GM18519 (cell line): Measurements from ENCODE around the gene GPC3.

ENCODE experiments used
- ATAC-seq: cut with Tn5 transposase; IDR thresholded peaks from one replicate; pipeline ENCODE4 v1.9.1; 2021; ENCODE audit warnings: mild to moderate bottlenecking, moderate library complexity; ENCODE audit not compliant: unreplicated experiment, low FRiP score

The GPC3 gene

GRCh38 chrX:133852837-133853356 lies 132.5 kb downstream of the GPC3 start:
- ATAC-seq: no peak

GRCh38 chrX:133852401-133852800 lies 133.0 kb downstream of the GPC3 start:
- ATAC-seq: no peak

DNA sequence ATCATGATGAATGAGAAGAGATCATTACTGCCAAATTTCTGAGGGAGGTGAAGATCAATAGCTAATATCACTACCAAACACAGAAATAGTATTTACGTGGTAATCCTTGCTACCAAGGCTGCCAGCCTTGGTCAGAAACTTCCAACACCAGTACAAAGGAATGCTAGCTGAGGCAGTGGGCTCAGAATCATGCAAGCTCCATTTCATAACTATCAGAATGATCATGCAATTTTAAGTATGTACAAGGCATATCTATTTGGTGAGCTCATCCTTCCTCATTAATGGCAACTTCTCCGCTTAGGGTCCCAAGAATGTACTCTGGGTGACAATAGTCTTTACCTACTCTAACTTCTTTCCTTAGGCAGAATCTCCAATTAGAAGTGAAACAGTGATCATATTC lies 135.0 kb downstream of the GPC3 start:
- no peak for ATAC-seq

GRCh38 chrX:133849676-133850075 lies 135.7 kb downstream of the GPC3 start:
- no peak for ATAC-seq

DNA sequence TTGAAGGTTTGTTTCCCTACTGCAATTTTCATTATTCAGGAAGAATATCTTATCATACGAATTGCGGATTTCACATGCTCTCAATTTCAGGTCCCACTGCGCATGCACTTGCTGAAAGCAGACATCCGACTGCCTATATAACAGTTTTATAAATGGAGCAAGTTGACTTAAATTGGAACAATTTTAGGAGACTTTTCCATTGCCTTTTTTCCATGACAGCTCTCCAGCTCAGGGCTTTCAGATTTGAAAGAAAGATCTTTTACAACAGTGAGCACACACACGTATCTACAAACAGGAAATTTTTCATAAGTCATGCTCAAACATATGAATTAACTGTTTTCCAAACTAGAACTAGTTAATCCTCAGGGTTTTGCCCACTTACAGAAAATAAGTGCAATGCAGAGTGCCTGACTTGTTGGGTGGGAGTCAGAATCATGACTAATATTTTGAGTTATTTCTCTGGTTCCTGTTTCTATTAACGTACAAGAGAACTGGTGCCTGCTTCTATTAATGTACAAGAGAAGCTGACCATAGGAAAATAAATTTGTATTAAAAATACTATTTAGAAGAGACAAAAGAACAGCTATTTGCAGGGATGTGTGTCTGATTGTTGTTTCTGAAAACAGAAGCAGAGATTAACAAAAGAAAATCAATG lies 137.9 kb downstream of the GPC3 start:
- no peak for ATAC-seq

GRCh38 chrX:133846311-133846710 lies 139.1 kb downstream of the GPC3 start:
- no peak for ATAC-seq

DNA sequence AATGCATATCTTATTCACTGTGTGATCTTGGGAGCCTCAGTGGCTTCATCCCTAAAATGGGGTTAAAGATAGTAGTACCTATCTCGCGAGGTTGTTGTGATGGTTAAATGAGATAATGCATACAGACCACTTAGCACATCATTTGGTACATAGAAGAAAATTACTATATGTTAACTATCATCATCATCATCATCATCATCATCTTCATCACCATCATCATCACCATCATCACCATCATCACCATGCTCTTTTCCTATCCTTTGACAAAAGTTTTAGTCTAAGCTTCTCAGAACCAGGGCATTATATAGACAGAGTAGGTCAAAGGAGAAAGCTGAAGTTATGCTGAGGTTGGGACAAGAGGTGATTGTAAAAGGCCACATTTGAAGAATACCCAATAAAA lies 145.0 kb downstream of the GPC3 start:
- no peak for ATAC-seq

- no peak for ATAC-seq
Measured at GRCh38 chrX:133838761-133839676, 146.4 kb downstream of the GPC3 start.

GRCh38 chrX:133837091-133837490 lies 148.3 kb downstream of the GPC3 start:
- ATAC-seq: no peak

GRCh38 chrX:133836561-133836960 lies 148.8 kb downstream of the GPC3 start:
- no peak for ATAC-seq

DNA sequence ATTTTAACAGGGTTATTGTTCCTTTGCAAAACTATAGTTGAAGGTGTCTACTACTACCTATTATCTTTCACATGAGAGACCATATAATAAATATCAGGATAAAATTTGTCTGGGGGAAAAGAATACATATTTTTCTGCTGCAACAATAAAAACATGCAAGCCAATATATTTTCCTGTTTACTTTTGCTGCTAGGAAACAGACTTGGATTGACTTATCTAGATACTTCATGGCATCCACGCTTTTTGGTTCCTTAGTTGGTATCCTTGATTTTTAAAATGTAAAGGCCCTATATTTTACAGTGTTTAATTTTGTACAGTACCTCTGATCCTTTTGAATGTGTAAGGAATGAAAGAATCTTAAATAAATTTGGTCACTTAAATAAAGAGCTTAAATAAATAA lies 150.6 kb downstream of the GPC3 start:
- ATAC-seq: no peak

- no peak for ATAC-seq
Measured at GRCh38 chrX:133819546-133819945, 165.8 kb downstream of the GPC3 start.

GRCh38 chrX:133818019-133818418 lies 167.4 kb downstream of the GPC3 start:
- no peak for ATAC-seq

DNA sequence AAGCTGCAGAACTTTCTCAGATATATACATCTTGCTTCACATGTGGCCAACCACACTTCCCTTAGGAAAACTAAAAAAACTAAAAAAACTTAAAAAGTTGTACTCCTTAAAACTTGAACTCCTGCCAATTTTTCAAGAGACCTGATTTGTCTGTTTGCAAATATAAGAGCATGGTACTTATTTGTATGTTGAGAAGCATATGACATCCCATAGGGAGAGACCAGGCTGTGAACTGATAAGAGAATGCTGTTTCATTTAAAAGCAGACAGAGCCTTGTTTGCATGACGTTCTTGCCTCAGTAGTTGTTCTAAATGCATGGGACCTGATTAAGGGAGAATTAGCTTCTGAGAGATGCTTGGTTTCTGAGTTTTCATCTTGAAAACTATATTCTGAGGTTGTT lies 169.9 kb downstream of the GPC3 start:
- no peak for ATAC-seq

- ATAC-seq: no peak
Measured at GRCh38 chrX:133813971-133814370, 171.4 kb downstream of the GPC3 start.

- no peak for ATAC-seq
Measured at GRCh38 chrX:133812402-133812801, 173.0 kb downstream of the GPC3 start.

- no peak for ATAC-seq
Measured at GRCh38 chrX:133810925-133811324, 174.5 kb downstream of the GPC3 start.

- no peak for ATAC-seq
Measured at GRCh38 chrX:133804072-133804471, 181.3 kb downstream of the GPC3 start.

DNA sequence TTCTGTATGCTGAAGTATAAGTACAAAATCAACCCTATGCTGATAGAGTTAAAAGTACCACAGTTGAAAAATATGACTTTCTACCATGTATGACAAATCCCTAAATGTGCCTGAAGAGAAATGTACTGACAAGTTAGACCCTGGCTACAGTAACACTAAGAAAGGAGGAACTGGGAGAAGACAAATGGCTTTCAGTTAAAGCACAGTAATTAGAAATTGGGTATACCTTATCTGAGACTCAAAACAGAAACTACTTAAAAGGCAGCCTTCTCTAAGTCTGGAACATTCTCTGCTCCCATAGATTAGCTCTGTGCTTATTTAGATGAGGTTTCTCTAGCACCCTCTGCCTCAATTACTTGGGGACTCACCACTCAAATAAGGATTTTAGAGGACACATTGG lies 189.1 kb downstream of the GPC3 start:
- no peak for ATAC-seq

DNA sequence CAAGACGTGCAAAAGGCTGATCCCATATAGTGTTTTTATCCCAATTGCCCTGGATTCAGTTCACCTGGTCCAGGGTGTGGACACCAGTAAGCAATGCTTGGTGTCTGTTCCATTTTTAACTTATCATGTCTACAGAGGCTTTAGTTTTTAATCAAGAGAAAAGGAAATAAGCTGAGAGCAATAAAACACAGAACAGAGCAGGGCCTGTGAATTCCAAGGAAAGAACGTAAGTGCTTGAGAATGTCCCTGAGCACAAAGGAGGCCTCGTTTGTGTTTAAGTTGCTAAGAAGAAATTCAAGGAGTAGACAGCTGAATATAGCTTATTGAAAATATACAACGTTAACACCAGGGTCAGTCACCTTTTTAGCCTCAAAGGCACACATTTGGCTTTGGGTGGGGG lies 191.3 kb downstream of the GPC3 start:
- ATAC-seq: no peak

DNA sequence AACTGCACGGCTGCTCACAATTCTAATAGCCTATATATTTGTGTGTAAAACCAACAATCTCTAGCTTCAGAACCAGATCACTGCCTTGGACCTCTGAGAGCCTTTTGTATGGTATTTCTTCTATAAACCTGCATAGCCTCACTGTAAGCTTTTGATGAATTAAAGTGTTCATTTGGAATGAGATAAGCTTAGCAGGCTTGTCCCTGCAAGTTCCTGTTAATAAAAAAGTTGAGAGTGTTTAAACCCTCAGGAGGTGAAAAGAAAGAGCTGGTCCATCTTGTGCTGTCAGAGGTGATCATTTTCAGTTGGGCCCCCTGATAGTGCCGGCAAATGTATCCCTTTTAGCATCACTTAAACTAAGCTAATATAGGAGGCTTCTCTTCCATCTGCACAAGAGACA lies 191.8 kb downstream of the GPC3 start:
- ATAC-seq: no peak
